Ishikawa (cell line): Measurements from ENCODE around the gene PACSIN2.

ENCODE experiments used
- CEBPB ChIP-seq: IDR thresholded peaks from 2 replicates; pipeline ENCODE4 v1.6.1; 2012
- EP300 ChIP-seq: IDR thresholded peaks from 2 replicates; pipeline ENCODE4 v1.6.1; 2012; ENCODE audit warnings: borderline replicate concordance
- FOXM1 ChIP-seq: IDR thresholded peaks from 2 replicates; pipeline ENCODE4 v1.6.1; 2012; ENCODE audit warnings: low read depth, borderline replicate concordance
- RAD21 ChIP-seq: IDR thresholded peaks from 2 replicates; pipeline ENCODE4 v1.6.1; 2012; ENCODE audit warnings: low read depth
- TAF1 ChIP-seq: IDR thresholded peaks from 2 replicates; pipeline ENCODE4 v1.6.1; 2012; ENCODE audit warnings: low read depth, mild to moderate bottlenecking
- TCF12 ChIP-seq: IDR thresholded peaks from 2 replicates; pipeline ENCODE4 v1.6.1; 2012; ENCODE audit warnings: low read depth
- TEAD4 ChIP-seq: IDR thresholded peaks from 2 replicates; pipeline ENCODE4 v1.6.1; 2012
- YY1 ChIP-seq: IDR thresholded peaks from 2 replicates; pipeline ENCODE4 v1.6.1; 2012; ENCODE audit warnings: low read depth
- ZBTB7A ChIP-seq: IDR thresholded peaks from 2 replicates; pipeline ENCODE4 v1.6.1; 2012; ENCODE audit warnings: low read depth
- TF ChIP-seq, protein P1 (sequence below): IDR thresholded peaks from 2 replicates; pipeline ENCODE4 v1.6.1; 2012; ENCODE audit warnings: low read depth, mild to moderate bottlenecking
- TF ChIP-seq, protein P2 (sequence below): IDR thresholded peaks from 2 replicates; pipeline ENCODE4 v1.6.1; 2012
- TF ChIP-seq, protein P3 (sequence below): IDR thresholded peaks from 2 replicates; pipeline ENCODE4 v1.6.1; 2012

DNA sequence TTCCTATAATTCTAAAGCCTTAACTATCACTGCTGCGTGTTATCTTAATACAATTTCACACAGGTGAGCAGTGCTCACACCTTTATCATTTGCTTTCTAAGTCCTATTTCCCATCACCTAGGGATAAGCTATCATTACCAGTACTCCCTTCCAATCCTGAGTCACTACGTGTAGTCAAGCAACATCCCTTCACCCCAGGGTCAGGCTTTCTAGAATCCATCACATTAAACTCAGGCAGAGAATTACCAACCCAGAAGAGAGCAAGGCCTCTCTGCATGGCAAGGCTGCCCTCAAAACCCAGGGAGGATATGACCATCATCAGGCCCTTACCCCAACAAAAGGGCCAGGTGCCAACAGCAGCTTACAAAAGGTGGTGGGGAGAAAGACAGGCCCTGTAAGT, 9.8 kb downstream of the PACSIN2 start:
- TF ChIP-seq YY1 = no peak
- TF ChIP-seq, protein P1, sequence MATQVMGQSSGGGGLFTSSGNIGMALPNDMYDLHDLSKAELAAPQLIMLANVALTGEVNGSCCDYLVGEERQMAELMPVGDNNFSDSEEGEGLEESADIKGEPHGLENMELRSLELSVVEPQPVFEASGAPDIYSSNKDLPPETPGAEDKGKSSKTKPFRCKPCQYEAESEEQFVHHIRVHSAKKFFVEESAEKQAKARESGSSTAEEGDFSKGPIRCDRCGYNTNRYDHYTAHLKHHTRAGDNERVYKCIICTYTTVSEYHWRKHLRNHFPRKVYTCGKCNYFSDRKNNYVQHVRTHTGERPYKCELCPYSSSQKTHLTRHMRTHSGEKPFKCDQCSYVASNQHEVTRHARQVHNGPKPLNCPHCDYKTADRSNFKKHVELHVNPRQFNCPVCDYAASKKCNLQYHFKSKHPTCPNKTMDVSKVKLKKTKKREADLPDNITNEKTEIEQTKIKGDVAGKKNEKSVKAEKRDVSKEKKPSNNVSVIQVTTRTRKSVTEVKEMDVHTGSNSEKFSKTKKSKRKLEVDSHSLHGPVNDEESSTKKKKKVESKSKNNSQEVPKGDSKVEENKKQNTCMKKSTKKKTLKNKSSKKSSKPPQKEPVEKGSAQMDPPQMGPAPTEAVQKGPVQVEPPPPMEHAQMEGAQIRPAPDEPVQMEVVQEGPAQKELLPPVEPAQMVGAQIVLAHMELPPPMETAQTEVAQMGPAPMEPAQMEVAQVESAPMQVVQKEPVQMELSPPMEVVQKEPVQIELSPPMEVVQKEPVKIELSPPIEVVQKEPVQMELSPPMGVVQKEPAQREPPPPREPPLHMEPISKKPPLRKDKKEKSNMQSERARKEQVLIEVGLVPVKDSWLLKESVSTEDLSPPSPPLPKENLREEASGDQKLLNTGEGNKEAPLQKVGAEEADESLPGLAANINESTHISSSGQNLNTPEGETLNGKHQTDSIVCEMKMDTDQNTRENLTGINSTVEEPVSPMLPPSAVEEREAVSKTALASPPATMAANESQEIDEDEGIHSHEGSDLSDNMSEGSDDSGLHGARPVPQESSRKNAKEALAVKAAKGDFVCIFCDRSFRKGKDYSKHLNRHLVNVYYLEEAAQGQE = no peak
- TF ChIP-seq TEAD4 = no peak
- TF ChIP-seq CEBPB = no peak
- no peak for TF ChIP-seq ZBTB7A
- TF ChIP-seq, protein P2, sequence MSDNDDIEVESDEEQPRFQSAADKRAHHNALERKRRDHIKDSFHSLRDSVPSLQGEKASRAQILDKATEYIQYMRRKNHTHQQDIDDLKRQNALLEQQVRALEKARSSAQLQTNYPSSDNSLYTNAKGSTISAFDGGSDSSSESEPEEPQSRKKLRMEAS = no peak
- TF ChIP-seq, protein P3, sequence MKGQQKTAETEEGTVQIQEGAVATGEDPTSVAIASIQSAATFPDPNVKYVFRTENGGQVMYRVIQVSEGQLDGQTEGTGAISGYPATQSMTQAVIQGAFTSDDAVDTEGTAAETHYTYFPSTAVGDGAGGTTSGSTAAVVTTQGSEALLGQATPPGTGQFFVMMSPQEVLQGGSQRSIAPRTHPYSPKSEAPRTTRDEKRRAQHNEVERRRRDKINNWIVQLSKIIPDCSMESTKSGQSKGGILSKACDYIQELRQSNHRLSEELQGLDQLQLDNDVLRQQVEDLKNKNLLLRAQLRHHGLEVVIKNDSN = no peak
- TF ChIP-seq TCF12 = no peak
- TF ChIP-seq FOXM1 = no peak
- no peak for TF ChIP-seq TAF1
- TF ChIP-seq RAD21 = no peak
- no peak for TF ChIP-seq EP300
